H7 (cell line): ENCODE measurements around the gene APOC1. TPM values are rescaled to one million over a fixed set of nuclear protein-coding genes. Genes with fewer than 3 reads are reported as not detected.

ENCODE experiments used
- total RNA-seq: library from RNA; depleted of rRNA; stranded (reverse); fragments of >200 nt; shearing (Covaris generic); gene quantifications from 2 replicates; pipeline ENCODE4 v1.2.3, GENCODE V29; 2014; rRNA removed

Gene APOC1
- total RNA-seq, 1 experiment from 2014 or later = 139 TPM

Other genes starting within 250 kb of the APOC1 start
- 0.17 and 1.1 TPM in 2 replicates for gene CEACAM19, start 243.1 kb upstream of the APOC1 start, total RNA-seq
- gene CEACAM16, start 215.5 kb upstream of the APOC1 start, total RNA-seq = not detected in 2 replicates
- 7.3 and 8.3 TPM in 2 replicates for gene BCL3, start 165.9 kb upstream of the APOC1 start, total RNA-seq
- 15.3 and 16.3 TPM in 2 replicates for gene CBLC, start 136.7 kb upstream of the APOC1 start, total RNA-seq
- 23.9 and 24.2 TPM in 2 replicates for gene BCAM, start 105.5 kb upstream of the APOC1 start, total RNA-seq
- 152 and 207 TPM in 2 replicates for gene NECTIN2, start 68.3 kb upstream of the APOC1 start, total RNA-seq
- gene TOMM40, start 23.4 kb upstream of the APOC1 start, total RNA-seq = 160 and 204 TPM in 2 replicates
- 826 and 994 TPM in 2 replicates for gene APOE, start 8.8 kb upstream of the APOC1 start, total RNA-seq
- gene APOC4, start 27.6 kb downstream of the APOC1 start, total RNA-seq = not detected in 2 replicates
- not detected in 2 replicates for gene APOC2, start 31.4 kb downstream of the APOC1 start, total RNA-seq
- 38.5 and 64.1 TPM in 2 replicates for gene CLPTM1, start 40.8 kb downstream of the APOC1 start, total RNA-seq
- 2.7 and 4.1 TPM in 2 replicates for gene RELB, start 86.9 kb downstream of the APOC1 start, total RNA-seq
- 31.4 and 35.2 TPM in 2 replicates for gene CLASRP, start 124.4 kb downstream of the APOC1 start, total RNA-seq
- gene ZNF296, start 161.9 kb downstream of the APOC1 start, total RNA-seq = 2.6 and 4.2 TPM in 2 replicates
- 72.2 and 77.0 TPM in 2 replicates for gene GEMIN7, start 164.7 kb downstream of the APOC1 start, total RNA-seq
- 30.0 and 32.9 TPM in 2 replicates for gene PPP1R37, start 178.6 kb downstream of the APOC1 start, total RNA-seq
- gene NKPD1, start 246.4 kb downstream of the APOC1 start, total RNA-seq = 0.24 and 0.70 TPM in 2 replicates